Measurements from ENCODE around the gene AP1S1. TPM values are rescaled to one million over a fixed set of nuclear protein-coding genes. Genes with fewer than 3 reads are reported as not detected.

The AP1S1 gene
- total RNA-seq, 1 experiment from 2014 or later = 52.3 TPM

DNA sequence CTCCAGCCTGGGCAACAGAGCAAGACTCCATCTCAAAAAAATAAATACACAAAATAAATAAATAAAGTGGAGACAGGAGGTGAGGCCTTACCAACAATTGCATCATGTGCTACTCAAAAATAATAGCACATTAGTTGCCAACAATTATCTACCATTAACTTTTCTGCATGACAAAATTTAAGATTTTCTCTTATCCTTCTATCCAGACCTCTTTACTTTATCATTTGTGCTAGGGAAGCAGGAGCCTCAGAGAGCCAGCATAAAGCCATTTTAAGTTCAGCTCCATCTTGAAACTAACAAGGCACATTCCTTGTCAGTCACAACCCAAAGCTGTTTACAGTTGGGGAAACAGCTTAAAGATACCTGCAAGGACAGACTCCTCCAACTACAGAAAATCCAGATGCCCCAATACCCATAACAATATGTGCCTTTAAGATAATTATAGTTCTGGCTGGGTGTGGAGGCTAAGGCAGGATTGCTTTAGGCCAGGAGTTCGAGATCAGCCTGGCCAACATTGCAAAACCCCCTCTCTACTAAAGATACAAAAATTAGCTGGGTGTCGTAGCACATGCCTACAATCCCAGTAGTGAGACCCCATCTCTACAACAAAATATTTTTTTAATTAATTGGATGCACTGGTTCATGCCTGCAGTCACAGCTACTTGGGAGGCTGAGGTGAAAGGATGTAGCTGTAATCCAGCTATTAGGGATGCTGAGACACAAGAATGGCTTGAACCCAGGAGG lies 2.2 kb upstream of the AP1S1 start:
- Histone ChIP-seq H3K9me3 (no peaks in the 10 kb centered on the region), H3K4me1 (peaks cover 14% of the 10 kb centered on the region; the same call in 1 of the 2 replicates), H3K36me3 (ENCODE audit: control insufficient read depth, insufficient read depth, low read length) (no peaks in the 10 kb centered on the region), H3K4me3 (ENCODE audit: low read depth, low read length) (no peak overlapping the region), H3K27me3 (replicated peaks; ENCODE audit: control insufficient read depth, insufficient read depth, low read length) (no peaks in the 10 kb centered on the region)
- no peaks in the 10 kb centered on the region for H3K9me3 Mint-ChIP-seq (ENCODE audit: unreplicated experiment)
- intact Hi-C loops (cut with micrococcal nuclease; ENCODE audit: unreplicated experiment) = no loop called here
- peaks cover 10% of the 10 kb centered on the region for H3K27me3 Mint-ChIP-seq (ENCODE audit: insufficient read depth, unreplicated experiment)
- peaks cover 28% of the 10 kb centered on the region for H3K4me1 Mint-ChIP-seq (ENCODE audit: low read depth, unreplicated experiment)
- peaks cover 24% of the 10 kb centered on the region for H3K36me3 Mint-ChIP-seq (ENCODE audit: insufficient read depth, unreplicated experiment)
- BruUV-seq (replicated peaks) = no TSS peak
- TF ChIP-seq, protein P1, sequence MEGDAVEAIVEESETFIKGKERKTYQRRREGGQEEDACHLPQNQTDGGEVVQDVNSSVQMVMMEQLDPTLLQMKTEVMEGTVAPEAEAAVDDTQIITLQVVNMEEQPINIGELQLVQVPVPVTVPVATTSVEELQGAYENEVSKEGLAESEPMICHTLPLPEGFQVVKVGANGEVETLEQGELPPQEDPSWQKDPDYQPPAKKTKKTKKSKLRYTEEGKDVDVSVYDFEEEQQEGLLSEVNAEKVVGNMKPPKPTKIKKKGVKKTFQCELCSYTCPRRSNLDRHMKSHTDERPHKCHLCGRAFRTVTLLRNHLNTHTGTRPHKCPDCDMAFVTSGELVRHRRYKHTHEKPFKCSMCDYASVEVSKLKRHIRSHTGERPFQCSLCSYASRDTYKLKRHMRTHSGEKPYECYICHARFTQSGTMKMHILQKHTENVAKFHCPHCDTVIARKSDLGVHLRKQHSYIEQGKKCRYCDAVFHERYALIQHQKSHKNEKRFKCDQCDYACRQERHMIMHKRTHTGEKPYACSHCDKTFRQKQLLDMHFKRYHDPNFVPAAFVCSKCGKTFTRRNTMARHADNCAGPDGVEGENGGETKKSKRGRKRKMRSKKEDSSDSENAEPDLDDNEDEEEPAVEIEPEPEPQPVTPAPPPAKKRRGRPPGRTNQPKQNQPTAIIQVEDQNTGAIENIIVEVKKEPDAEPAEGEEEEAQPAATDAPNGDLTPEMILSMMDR (IDR thresholded peaks at IDR 0.05; ENCODE audit: insufficient read depth in 1 of 2, low read depth in 1 of 2, low read length in 1 of 2, severe bottlenecking in 1 of 2, unreplicated experiment in 1 of 2) = no peak
- no peak overlapping the region for H3K4me3 Mint-ChIP-seq (ENCODE audit: unreplicated experiment)
- H3K27ac Mint-ChIP-seq (ENCODE audit: unreplicated experiment) = no peak overlapping the region
- CTCF ChIA-PET = interaction anchor here (2.7 kb wide), 1 partner anchor 8 kb away, joined by 27 read pairs; no protein-coding TSS in a partner anchor
- POLR2A ChIA-PET = no interaction called here
- no peak for DNase-seq

DNA sequence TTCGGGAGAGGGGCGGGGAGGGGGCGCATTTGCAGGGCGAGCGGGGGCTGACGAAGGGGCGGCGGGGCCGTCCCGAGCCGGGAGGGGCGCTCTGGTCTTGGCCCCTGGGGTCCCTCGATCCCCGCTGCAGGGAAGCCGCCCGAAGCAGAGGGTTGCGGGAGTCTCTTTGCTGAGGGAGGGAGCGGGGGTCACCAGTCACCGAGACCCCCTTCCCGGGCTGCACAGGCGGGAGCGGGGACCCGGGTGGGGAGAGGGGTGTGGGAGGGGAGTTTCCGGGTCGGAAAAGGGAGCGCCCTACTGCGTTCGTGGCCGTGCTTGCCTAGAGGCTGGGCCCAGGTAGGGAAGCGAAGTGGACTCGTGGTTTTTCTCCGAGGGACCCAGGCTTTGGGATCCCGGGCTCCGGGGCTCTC lies 422 bp downstream of the AP1S1 start:
- H3K27me3 ChIP-seq (replicated peaks; ENCODE audit: control insufficient read depth, insufficient read depth, low read length) = no peaks in the 10 kb centered on the region
- H3K9me3 ChIP-seq = no peaks in the 10 kb centered on the region
- TF ChIP-seq, protein P1 (IDR thresholded peaks at IDR 0.05; ENCODE audit: insufficient read depth in 1 of 2, low read depth in 1 of 2, low read length in 1 of 2, severe bottlenecking in 1 of 2, unreplicated experiment in 1 of 2) = peak in 1 of 2 experiments; percentile 0
- peaks cover 2% of the 10 kb centered on the region; the same call in 1 of the 2 replicates for H3K36me3 ChIP-seq (ENCODE audit: control insufficient read depth, insufficient read depth, low read length)
- CTCF ChIA-PET = interaction anchor here (2.7 kb wide), 1 partner anchor 11 kb away, joined by 27 read pairs; no protein-coding TSS in a partner anchor
- H3K4me1 Mint-ChIP-seq (ENCODE audit: low read depth, unreplicated experiment) = peaks cover 22% of the 10 kb centered on the region
- H3K27me3 Mint-ChIP-seq (ENCODE audit: insufficient read depth, unreplicated experiment) = peaks cover 4% of the 10 kb centered on the region
- H3K4me3 Mint-ChIP-seq (ENCODE audit: unreplicated experiment) = peak overlapping the region; percentile 81
- peaks cover 30% of the 10 kb centered on the region for H3K36me3 Mint-ChIP-seq (ENCODE audit: insufficient read depth, unreplicated experiment)
- peaks cover 14% of the 10 kb centered on the region; the same call in 1 of the 2 replicates for H3K4me1 ChIP-seq
- intact Hi-C loops (cut with micrococcal nuclease; ENCODE audit: unreplicated experiment) = loop anchor here (1.0 kb wide), 2 partner anchors 9 to 10 kb away; no protein-coding TSS in a partner anchor
- peak overlapping the region; percentile 86 for H3K27ac Mint-ChIP-seq (ENCODE audit: unreplicated experiment)
- no peaks in the 10 kb centered on the region for H3K9me3 Mint-ChIP-seq (ENCODE audit: unreplicated experiment)
- POLR2A ChIA-PET = no interaction called here
- BruUV-seq (replicated peaks) = no TSS peak
- no peak for DNase-seq
- peak overlapping the region; percentile 87 for H3K4me3 ChIP-seq (ENCODE audit: low read depth, low read length)

DNA sequence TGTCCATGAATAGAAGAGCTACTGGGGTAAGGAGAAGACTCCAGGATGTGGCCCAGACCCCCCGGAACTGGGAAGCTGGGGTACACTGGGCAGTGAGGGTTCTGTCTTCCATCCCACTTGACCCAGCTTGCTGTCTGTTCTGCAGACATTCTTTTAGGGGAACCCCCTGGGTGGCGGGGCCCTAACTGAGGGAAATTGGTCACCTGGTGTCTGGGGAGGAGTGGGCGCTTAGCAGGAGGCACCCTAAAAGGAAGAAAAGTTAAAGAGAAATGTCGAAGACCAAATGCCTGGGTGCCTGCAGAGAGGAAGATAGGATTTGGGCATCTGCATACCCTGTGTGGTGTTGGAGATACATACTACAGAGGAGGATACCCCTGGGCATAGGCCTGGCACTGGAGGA lies 1.0 kb downstream of the AP1S1 start:
- Histone ChIP-seq H3K36me3 (ENCODE audit: control insufficient read depth, insufficient read depth, low read length) (peaks cover 4% of the 10 kb centered on the region; the same call in 1 of the 2 replicates), H3K9me3 (no peaks in the 10 kb centered on the region), H3K4me1 (peaks cover 14% of the 10 kb centered on the region; the same call in 1 of the 2 replicates), H3K4me3 (ENCODE audit: low read depth, low read length) (peak overlapping the region; percentile 87), H3K27me3 (replicated peaks; ENCODE audit: control insufficient read depth, insufficient read depth, low read length) (no peaks in the 10 kb centered on the region)
- CTCF ChIA-PET = interaction anchor here (0.7 kb wide), 1 partner anchor 11 kb away, joined by 6 read pairs; no protein-coding TSS in a partner anchor
- no peak for DNase-seq
- Mint-ChIP-seq H3K36me3 (ENCODE audit: insufficient read depth, unreplicated experiment) (peaks cover 36% of the 10 kb centered on the region), H3K4me1 (ENCODE audit: low read depth, unreplicated experiment) (peaks cover 22% of the 10 kb centered on the region), H3K27me3 (ENCODE audit: insufficient read depth, unreplicated experiment) (peaks cover 3% of the 10 kb centered on the region), H3K4me3 (ENCODE audit: unreplicated experiment) (peak overlapping the region; percentile 81), H3K9me3 (ENCODE audit: unreplicated experiment) (no peaks in the 10 kb centered on the region), H3K27ac (ENCODE audit: unreplicated experiment) (peak overlapping the region; percentile 86)
- POLR2A ChIA-PET = no interaction called here
- TF ChIP-seq, protein P1 (IDR thresholded peaks at IDR 0.05; ENCODE audit: insufficient read depth in 1 of 2, low read depth in 1 of 2, low read length in 1 of 2, severe bottlenecking in 1 of 2, unreplicated experiment in 1 of 2) = no peak
- intact Hi-C loops (cut with micrococcal nuclease; ENCODE audit: unreplicated experiment) = no loop called here
- no TSS peak for BruUV-seq (replicated peaks)

All from Caco-2 (cell line).